Ascending aorta (tissue), 2 donors: ENCODE data around the gene LSS. TPM values are rescaled to one million over a fixed set of nuclear protein-coding genes. Genes with fewer than 3 reads are reported as not detected.

Experiments used
- DNase-seq, 2 donors: peaks; one replicate each; pipeline ENCODE4 v3.0.0-alpha.2; 2019; ENCODE audit warnings: low spot score in 2 of 2
- H3K27ac ChIP-seq, 2 donors: fragments of 200-600 bp; sonication (generic); one replicate each; pipeline ENCODE4 v1.5.1; 2016 to 2017; ENCODE audit warnings: mild to moderate bottlenecking in 1 of 2
- H3K27me3 ChIP-seq: fragments of 200-600 bp; sonication (generic); one replicate; pipeline ENCODE4 v1.5.1; 2017
- H3K36me3 ChIP-seq, 2 donors: fragments of 200-600 bp; sonication (generic); one replicate each; pipeline ENCODE4 v1.5.1; 2016
- H3K4me1 ChIP-seq, 2 donors: fragments of 200-600 bp; sonication (generic); one replicate each; pipeline ENCODE4 v1.5.1; 2016 to 2017; ENCODE audit warnings: mild to moderate bottlenecking in 1 of 2
- H3K4me3 ChIP-seq, 2 donors: fragments of 200-600 bp; sonication (generic); one replicate each; pipeline ENCODE4 v1.5.1; 2016 to 2017; ENCODE audit warnings: mild to moderate bottlenecking in 1 of 2
- H3K9me3 ChIP-seq, 2 donors: fragments of 200-600 bp; sonication (generic); one replicate each; pipeline ENCODE4 v1.5.1; 2016
- intact Hi-C: fragments of 100-400 bp; cut with DNase I; formaldehyde crosslinking; loops from one replicate; pipeline ENCODE4 v1.15.1; 2023
- total RNA-seq: library from RNA; depleted of rRNA; stranded (reverse); fragments of >200 nt; gene quantifications from one replicate; pipeline ENCODE4 v1.1.0, GENCODE V29; 2016
- TF ChIP-seq, protein P1 (sequence below), 3 experiments: fragments of 200-600 bp in 2 of 3; fragments of 450-650 bp in 1 of 3; sonication (generic) in 2 of 3; IDR thresholded peaks; one replicate each; pipeline ENCODE4 v1.5.1; 2016 to 2019; ENCODE audit warnings: antibody characterized with exemption in 3 of 3, mild to moderate bottlenecking in 1 of 3, moderate library complexity in 1 of 3

Gene LSS
- 49.4 TPM for total RNA-seq

GRCh38 chr21:46228345-46229051 lies at the start of gene LSS:
Gene LSS, minus strand, starts transcription at chr21:46228774. Its CDS starts 29 bp downstream, at chr21:46228745.
- intact Hi-C loops, result loop anchor here (1.0 to 5.0 kb wide), 6 partner anchors 58 to 586 kb away; partner anchors contain the start of genes C21orf58, DIP2A, PCBP3 and YBEY
- Histone ChIP-seq H3K4me1 (peaks cover 15 to 16% of the 10 kb centered on the region in 2 donors), H3K27ac (peak within 1 kb of the TSS; percentile 81 to 88), H3K36me3 (peaks cover 5 to 7% of the 10 kb centered on the region in 2 donors), H3K27me3 (no peaks in the 10 kb centered on the region), H3K4me3 (peak within 1 kb of the TSS; percentile 65 to 79), H3K9me3 (no peaks in the 10 kb centered on the region)
- TF ChIP-seq, protein P1, sequence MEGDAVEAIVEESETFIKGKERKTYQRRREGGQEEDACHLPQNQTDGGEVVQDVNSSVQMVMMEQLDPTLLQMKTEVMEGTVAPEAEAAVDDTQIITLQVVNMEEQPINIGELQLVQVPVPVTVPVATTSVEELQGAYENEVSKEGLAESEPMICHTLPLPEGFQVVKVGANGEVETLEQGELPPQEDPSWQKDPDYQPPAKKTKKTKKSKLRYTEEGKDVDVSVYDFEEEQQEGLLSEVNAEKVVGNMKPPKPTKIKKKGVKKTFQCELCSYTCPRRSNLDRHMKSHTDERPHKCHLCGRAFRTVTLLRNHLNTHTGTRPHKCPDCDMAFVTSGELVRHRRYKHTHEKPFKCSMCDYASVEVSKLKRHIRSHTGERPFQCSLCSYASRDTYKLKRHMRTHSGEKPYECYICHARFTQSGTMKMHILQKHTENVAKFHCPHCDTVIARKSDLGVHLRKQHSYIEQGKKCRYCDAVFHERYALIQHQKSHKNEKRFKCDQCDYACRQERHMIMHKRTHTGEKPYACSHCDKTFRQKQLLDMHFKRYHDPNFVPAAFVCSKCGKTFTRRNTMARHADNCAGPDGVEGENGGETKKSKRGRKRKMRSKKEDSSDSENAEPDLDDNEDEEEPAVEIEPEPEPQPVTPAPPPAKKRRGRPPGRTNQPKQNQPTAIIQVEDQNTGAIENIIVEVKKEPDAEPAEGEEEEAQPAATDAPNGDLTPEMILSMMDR (IDR thresholded peaks at IDR 0.05), result no peak
- peak; percentile 93 to 98 for DNase-seq

- DNase-seq, result no peak
- no peak overlapping the region for H3K27ac ChIP-seq
- H3K4me3 ChIP-seq, result no peak overlapping the region
- H3K36me3 ChIP-seq, result peaks cover 85 to 98% of the 10 kb centered on the region in 2 donors
- H3K27me3 ChIP-seq, result no peaks in the 10 kb centered on the region
- intact Hi-C loops, result no loop called here
- H3K9me3 ChIP-seq, result no peaks in the 10 kb centered on the region
- TF ChIP-seq, protein P1 (IDR thresholded peaks at IDR 0.05), result no peak
- H3K4me1 ChIP-seq, result no peaks in the 10 kb centered on the region
Measured at GRCh38 chr21:46274797-46275390, 46.3 kb upstream of the LSS start.

GRCh38 chr21:46273341-46273740 lies 44.8 kb upstream of the LSS start:
- H3K4me3 ChIP-seq, result no peak overlapping the region
- TF ChIP-seq, protein P1 (IDR thresholded peaks at IDR 0.05), result no peak
- intact Hi-C loops, result no loop called here
- H3K36me3 ChIP-seq, result peaks cover 85 to 98% of the 10 kb centered on the region in 2 donors
- no peaks in the 10 kb centered on the region for H3K27me3 ChIP-seq
- no peaks in the 10 kb centered on the region for H3K9me3 ChIP-seq
- no peak overlapping the region for H3K27ac ChIP-seq
- no peak for DNase-seq
- H3K4me1 ChIP-seq, result no peaks in the 10 kb centered on the region

DNA sequence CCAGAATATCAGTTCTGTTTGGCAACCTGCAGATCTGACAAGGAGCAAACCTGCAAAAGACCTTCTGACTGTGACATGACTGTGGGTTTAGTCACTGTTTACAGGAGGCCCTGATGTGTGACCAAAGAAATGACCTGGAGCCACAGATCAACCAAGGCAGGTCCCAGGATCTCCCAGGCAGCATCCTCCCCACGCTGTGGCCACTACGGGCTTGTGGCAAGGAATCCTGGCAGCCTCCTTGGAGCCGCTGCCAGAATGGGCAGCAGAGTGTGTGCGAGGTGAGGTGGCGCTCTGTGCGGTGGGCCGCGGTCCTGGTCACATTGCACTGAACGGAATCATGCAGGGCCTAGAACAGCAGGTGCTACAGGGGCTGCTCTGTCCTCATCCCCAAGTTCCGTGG lies 40.9 kb upstream of the LSS start:
- Histone ChIP-seq H3K36me3 (peaks cover 89 to 100% of the 10 kb centered on the region in 2 donors), H3K27ac (no peak overlapping the region), H3K4me3 (no peak overlapping the region), H3K4me1 (no peaks in the 10 kb centered on the region), H3K9me3 (no peaks in the 10 kb centered on the region), H3K27me3 (no peaks in the 10 kb centered on the region)
- TF ChIP-seq, protein P1 (IDR thresholded peaks at IDR 0.05), result no peak
- intact Hi-C loops, result no loop called here
- DNase-seq, result no peak

GRCh38 chr21:46268371-46268770 lies 39.8 kb upstream of the LSS start:
- no peak overlapping the region for H3K4me3 ChIP-seq
- DNase-seq, result no peak
- no peak overlapping the region for H3K27ac ChIP-seq
- intact Hi-C loops, result no loop called here
- TF ChIP-seq, protein P1 (IDR thresholded peaks at IDR 0.05), result no peak
- H3K4me1 ChIP-seq, result no peaks in the 10 kb centered on the region
- H3K36me3 ChIP-seq, result peaks cover 86 to 96% of the 10 kb centered on the region in 2 donors
- H3K27me3 ChIP-seq, result no peaks in the 10 kb centered on the region
- no peaks in the 10 kb centered on the region for H3K9me3 ChIP-seq
